Subcutaneous preadipocyte (primary cell): ENCODE results near the gene MRPL49. TPM values are rescaled to one million over a fixed set of nuclear protein-coding genes. Genes with fewer than 3 reads are reported as not detected.

ENCODE experiments used
- small RNA-seq: library from RNA; depleted of rRNA; stranded (forward); fragments of <200 nt; gene quantifications from one replicate; pipeline ENCODE3, GENCODE V24; 2012
- total RNA-seq: library from RNA; depleted of rRNA; stranded (reverse); fragments of >200 nt; gene quantifications from 2 replicates; pipeline ENCODE4 v1.2.3, GENCODE V29; 2012

The MRPL49 gene
- total RNA-seq, result 24.6 and 30.1 TPM in 2 replicates

DNA sequence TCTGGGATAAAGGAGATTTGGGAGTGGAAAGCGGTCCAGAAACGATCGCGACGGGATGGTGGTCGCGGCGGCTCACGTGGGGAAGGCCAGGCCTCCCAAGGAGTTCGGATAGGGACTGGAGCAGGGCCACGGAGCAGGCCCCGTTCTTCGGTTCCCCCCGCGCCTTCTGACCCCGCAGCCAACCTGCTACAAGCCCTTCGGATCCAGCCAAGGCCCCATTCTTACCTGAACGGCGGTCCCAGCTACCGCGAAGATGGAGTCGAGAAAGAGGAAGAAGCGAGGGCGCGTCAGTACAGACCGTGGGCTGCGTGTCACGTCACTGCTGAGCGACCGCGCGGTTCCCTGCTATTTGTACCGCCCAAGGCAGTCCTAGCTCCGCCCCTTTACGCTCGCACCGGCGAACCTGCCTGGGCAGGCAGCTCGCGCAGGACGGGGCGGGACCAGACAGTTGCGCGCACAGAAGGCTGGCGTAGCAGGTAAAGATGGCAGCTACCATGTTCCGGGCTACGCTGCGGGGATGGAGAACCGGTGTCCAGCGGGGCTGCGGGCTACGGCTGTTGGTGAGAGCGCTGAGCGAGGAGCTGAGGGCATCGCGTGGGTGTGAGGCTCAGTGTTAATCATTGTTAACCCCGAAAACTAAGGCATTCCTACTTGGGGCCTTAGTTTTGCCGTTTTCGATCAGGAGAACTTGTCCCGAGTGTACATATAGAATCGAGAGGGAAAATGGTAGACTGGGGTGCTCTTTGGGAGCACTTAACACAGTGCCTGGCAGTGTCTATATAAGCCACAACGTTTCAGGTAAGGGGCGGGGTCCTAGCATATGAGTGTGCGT, at the start of gene MRPL49, which contains the start of gene FAU:
Gene MRPL49 (plus strand): TSS at position 457 of the 832 bp plus-strand sequence. CDS start 26 bp downstream, at position 483.
Gene FAU (minus strand): TSS at position 270 of the 832 bp plus-strand sequence. CDS start 321 bp downstream, outside the sequence.

DNA sequence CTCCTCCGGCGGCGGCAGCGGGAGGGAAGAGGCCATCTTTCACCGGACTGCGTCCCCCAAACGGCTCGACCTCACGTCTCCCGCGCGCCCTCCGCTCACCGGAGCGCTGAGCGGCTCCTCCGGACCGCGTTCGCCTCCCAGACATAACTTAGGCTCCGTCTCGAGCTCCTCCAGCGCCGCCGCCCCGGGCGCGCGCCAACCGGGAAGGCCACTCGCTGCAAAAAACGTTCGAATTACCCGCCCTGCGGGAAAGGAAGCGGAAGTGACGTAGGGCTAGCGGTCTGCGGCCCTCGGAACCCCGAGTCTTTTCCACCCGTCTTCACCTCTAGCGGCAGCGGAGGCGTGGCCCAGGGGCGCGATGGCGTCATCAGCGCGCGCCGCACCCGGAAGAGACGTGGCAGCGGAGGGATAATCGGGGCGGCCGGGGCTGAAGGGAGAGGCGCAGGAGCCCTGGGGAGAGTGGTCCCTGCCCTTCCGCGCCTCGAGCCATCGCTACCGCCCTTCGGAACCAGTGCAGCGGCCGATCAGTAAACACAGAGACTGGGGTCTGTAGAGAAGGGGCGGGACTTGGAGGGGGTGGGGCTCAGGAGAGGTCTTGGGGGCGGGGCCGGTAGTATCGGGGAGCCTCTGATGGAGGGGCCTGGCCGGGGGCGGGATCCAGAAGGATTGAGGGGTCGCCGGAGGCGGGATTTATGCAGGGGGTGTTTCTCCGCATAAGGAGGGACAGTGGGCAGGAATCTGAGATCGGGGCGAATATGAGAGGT, 38.1 kb upstream of the MRPL49 start, which contains the start of the genes CDCA5 and ZFPL1:
Gene CDCA5 (minus strand): TSS at position 207 of the 764 bp plus-strand sequence. CDS start 62 bp downstream, at position 145.
Gene ZFPL1 (plus strand): TSS at position 389 of the 764 bp plus-strand sequence. CDS start 477 bp downstream, outside the sequence.

GRCh38 chr11:65095974-65096806, 25.9 kb upstream of the MRPL49 start, which contains the start of gene VPS51:
VPS51 (plus strand) TSS chr11:65096214; CDS start chr11:65096251, 37 bp downstream.

DNA sequence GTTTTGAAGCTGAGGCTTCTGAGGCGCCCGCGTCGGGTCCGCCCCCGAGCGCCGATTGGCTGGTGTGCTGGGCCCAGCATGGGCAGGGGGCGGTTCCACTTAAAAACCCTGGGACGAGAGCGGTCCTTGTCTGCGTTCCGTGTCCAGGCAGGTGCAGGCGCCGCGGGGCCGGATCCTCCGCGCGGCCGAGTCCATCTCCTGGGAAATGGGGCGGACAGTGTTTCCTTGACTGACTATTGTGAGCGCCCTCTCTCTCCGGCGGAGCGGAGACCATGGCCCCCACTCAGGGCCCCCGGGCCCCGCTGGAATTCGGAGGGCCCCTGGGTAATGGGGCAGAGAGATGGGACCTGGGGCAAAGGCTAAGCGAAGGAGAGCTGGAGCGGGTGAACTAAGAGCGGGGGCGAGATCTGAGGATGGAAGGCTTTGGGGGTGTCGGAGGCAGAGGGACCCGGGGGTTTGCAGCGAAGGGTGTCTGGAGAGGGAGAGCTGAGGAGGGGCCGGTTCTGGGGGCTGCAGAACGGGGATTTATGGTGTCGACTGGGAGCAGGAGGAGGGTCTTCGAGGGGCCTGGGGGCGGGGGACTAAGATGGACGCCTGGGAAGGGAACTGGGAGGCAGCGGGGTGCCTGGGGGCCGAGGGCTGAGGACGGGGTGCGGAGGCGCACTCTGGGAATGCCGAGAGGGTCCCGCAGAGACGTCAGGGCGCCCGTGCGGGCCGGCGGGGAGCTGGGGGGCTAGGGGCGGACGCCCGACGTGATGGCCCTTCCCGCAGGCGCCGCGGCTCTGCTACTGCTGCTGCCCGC, 10.2 kb upstream of the MRPL49 start, which contains the start of gene TM7SF2:
Gene TM7SF2 (plus strand): TSS at position 129 of the 802 bp plus-strand sequence. CDS start 144 bp downstream, at position 273.

DNA sequence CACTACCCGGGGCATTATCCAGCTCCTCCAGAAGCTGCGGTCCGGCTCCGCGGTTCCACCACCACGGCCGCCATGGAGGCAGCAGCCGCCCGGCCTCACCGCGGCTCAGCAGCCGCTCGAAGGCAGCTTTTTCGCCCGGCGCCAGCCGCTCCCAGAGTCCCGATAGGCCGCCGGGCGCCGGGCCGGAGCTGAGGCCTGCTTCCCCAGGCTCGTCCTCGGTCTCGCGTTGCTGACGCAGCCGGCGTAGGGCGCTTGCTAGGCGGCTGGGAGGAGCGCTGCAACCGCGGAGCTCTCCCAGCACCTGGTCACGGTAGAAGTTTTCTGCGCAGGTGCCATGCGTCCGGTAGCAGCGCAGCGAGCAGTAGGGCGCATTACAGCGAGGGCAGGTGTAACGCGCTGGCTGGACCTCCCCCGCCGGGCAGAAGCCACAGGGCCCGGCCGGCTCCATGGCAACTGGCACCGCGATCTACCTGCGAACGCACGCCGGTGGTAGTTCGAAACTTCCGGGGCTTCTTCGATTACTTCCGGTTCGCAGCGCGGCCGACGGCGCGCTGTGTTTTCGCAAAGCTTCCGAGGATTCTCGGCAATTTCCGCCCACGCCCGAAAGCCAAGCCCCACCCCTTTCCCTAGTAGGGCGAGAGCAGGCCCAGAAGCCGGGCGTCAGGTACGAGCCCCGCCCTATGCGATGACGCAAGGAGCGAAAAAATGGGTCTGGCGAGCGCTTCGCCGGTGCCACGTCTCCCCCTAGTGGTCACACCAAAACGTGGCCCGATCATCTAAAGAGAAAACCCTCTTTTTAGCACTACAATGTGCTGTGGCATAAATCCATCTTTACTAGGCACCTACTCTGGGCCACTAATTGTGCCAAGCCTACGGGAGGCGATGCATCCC, 4.7 kb upstream of the MRPL49 start, which contains the start of gene ZNHIT2:
Gene ZNHIT2 (minus strand): TSS at position 496 of the 891 bp plus-strand sequence. CDS start 48 bp downstream, at position 448.

GRCh38 chr11:65134240-65134951, 12.3 kb downstream of the MRPL49 start, which contains the start of gene SYVN1:
SYVN1 (minus strand) TSS chr11:65134519; CDS start chr11:65133601, 918 bp downstream.

GRCh38 chr11:65170058-65170534, 48.0 kb downstream of the MRPL49 start, which contains the start of gene SPDYC:
SPDYC (plus strand) TSS chr11:65170233; CDS start chr11:65171358, 1,125 bp downstream.

Small RNA genes lying within 50 kb of the gene (small RNA-seq; reads per million reads assigned to genes)
- gene HIGD1AP10 (not detected), gene PDCL2P2 (not detected), gene RNU2-23P (7.0 reads per million, percentile 94 among the genes with 10 or more reads in this experiment)

Other genes starting within 250 kb of the MRPL49 start
- gene EHD1, start 243.7 kb upstream of the MRPL49 start, total RNA-seq, result 40.1 and 75.3 TPM in 2 replicates
- 15.4 and 19.5 TPM in 2 replicates for gene ATG2A, start 205.1 kb upstream of the MRPL49 start, total RNA-seq
- 5.9 and 8.2 TPM in 2 replicates for gene PPP2R5B, start 197.6 kb upstream of the MRPL49 start, total RNA-seq
- gene GPHA2, start 186.4 kb upstream of the MRPL49 start, total RNA-seq, result not detected in 2 replicates
- not detected in 2 replicates for gene MAJIN, start 150.2 kb upstream of the MRPL49 start, total RNA-seq
- 0.37 and 0.98 TPM in 2 replicates for gene BATF2, start 125.3 kb upstream of the MRPL49 start, total RNA-seq
- gene ARL2, start 108.2 kb upstream of the MRPL49 start, total RNA-seq, result 46.7 and 63.2 TPM in 2 replicates
- gene SNX15, start 94.9 kb upstream of the MRPL49 start, total RNA-seq, result 12.1 and 13.2 TPM in 2 replicates
- gene SAC3D1, start 81.1 kb upstream of the MRPL49 start, total RNA-seq, result 17.6 and 19.4 TPM in 2 replicates
- gene NAALADL1, start 63.8 kb upstream of the MRPL49 start, total RNA-seq, result 10.8 and 14.3 TPM in 2 replicates
- gene CDCA5, start 38.3 kb upstream of the MRPL49 start, total RNA-seq, result 12.5 and 18.6 TPM in 2 replicates
- 26.8 and 29.0 TPM in 2 replicates for gene ZFPL1, start 38.1 kb upstream of the MRPL49 start, total RNA-seq
- gene VPS51, start 26.1 kb upstream of the MRPL49 start, total RNA-seq, result 122 and 127 TPM in 2 replicates
- 13.2 and 14.3 TPM in 2 replicates for gene TM7SF2, start 10.4 kb upstream of the MRPL49 start, total RNA-seq
- gene ZNHIT2, start 4.6 kb upstream of the MRPL49 start, total RNA-seq, result 12.9 and 13.1 TPM in 2 replicates
- 193 and 272 TPM in 2 replicates for gene FAU, start 187 bp upstream of the MRPL49 start, total RNA-seq
- gene SYVN1, start 12.2 kb downstream of the MRPL49 start, total RNA-seq, result 12.5 and 15.1 TPM in 2 replicates
- not detected in 2 replicates for gene SPDYC, start 47.9 kb downstream of the MRPL49 start, total RNA-seq
- gene CAPN1, start 59.6 kb downstream of the MRPL49 start, total RNA-seq, result 120 and 136 TPM in 2 replicates
- 9.9 and 17.6 TPM in 2 replicates for gene POLA2, start 139.6 kb downstream of the MRPL49 start, total RNA-seq
- 49.6 and 58.8 TPM in 2 replicates for gene CDC42EP2, start 192.5 kb downstream of the MRPL49 start, total RNA-seq
- gene DPF2, start 211.5 kb downstream of the MRPL49 start, total RNA-seq, result 49.2 and 52.0 TPM in 2 replicates
- gene TIGD3, start 232.4 kb downstream of the MRPL49 start, total RNA-seq, result under 0.01 TPM in 2 replicates